Activated CD4-positive, alpha-beta T cell treated with anti-CD3 and anti-CD28 coated beads for 4 hours (primary cell): ENCODE results near the gene TMEM239.
A peak's percentile ranks its signal among the peaks of the same experiment; 100 is the strongest.
"Not testable (repeated sequence)": the region's sequence is repeated elsewhere in the genome, so short reads cannot be mapped to it uniquely, and the experiment has no call there.

Source experiments
- DNase-seq, 2 donors: peaks; one replicate each; pipeline ENCODE4 v3.0.0-alpha.2; 2020

Gene TMEM239

GRCh38 chr20:2820896-2821869 is 5.0 kb downstream of the TMEM239 start:
- DNase-seq, result no peak

GRCh38 chr20:2822073-2822472 is 5.9 kb downstream of the TMEM239 start:
- peak in 1 of 2 donors; percentile 28 for DNase-seq

GRCh38 chr20:2825761-2826160 is 9.6 kb downstream of the TMEM239 start:
- DNase-seq, result no peak

GRCh38 chr20:2826655-2827054 is 10.5 kb downstream of the TMEM239 start:
- no peak for DNase-seq

- no peak for DNase-seq
Observed at GRCh38 chr20:2829376-2829775, 13.2 kb downstream of the TMEM239 start.

DNA sequence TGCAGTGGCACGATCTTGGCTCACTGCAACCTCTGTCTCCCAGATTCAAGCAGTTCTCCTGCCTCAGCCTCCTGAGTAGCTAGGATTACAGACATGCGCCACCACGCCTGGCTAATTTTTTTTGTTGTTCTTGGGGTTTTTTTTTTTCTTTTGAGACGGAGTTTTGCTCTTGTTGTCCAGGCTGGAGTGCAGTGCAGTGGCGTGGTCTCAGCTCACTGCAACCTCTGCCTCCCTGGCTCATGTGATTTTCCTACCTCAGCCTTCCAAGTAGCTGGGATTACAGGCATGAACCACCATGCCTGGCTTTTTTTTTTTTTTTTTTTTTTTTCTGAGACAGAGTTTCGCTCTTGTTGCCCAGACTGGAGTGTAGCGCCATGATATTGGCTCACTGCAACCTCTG is 15.0 kb downstream of the TMEM239 start:
- not testable (repeated sequence) for DNase-seq

- no peak for DNase-seq
Observed at GRCh38 chr20:2833761-2834160, 17.6 kb downstream of the TMEM239 start.

- DNase-seq, result no peak
Observed at GRCh38 chr20:2834401-2835110, 18.4 kb downstream of the TMEM239 start.

- no peak for DNase-seq
Observed at GRCh38 chr20:2835331-2835796, 19.2 kb downstream of the TMEM239 start.

DNA sequence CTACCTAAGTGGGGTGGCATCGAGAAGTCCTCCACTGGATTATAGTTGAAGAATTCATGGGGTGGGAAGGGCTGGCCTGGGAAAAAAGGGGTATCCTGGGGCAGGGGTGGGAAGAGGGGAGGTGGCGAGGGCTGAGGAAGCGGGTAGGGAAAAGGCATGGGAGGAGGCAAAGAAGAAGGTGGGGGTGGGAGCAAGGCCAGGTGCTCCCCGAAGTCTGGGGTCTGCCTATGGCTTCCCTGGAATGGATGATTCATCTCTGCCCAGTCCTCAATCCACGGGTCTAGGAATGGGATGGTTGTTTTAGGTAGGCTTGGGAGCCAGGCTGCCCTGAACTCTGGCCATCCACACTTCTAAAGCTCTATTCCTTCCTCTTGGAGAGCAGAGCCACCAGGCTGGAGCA is 19.9 kb downstream of the TMEM239 start:
- no peak for DNase-seq

- DNase-seq, result no peak
Observed at GRCh38 chr20:2837221-2837960, 21.2 kb downstream of the TMEM239 start.

- DNase-seq, result no peak
Observed at GRCh38 chr20:2838170-2838797, 22.1 kb downstream of the TMEM239 start.

DNA sequence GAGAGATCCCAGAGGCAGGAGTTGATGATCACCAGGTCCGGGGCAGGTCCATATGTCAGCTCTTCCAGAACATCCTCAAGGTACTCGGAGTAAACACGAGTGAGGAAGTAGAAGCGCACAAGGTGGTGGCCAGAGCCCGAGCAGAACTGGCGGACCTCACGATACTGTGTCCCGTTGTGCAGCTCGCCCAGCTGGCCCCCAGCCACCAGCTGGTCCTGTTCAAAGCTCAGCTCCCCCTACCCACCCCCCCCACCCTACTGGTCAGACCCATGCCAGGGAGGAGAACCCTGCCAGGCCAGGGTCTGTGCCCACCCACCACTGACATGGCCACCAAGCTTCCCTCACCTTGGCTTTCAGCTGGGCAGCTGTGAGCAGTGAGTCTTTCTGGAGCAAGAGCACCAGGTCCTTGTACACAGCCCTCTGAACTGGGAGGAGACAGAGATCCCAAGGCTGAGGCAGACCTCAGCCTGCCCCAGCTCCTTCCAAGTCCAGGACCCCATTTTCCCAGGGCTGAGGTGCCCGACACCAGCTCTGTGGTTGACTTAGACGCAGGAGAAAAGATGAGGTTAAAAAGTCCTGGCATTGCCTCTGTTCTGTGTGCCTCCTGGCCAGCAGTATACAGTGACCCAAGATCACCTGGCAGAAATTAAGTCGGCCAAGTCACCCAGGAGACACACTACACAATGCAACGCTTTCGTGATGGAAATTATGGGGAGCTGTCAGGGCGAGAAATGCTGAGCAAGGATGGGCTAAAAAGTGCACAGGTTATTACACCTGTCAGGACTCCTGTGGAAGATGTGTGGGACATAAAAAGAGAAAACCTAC is 22.9 kb downstream of the TMEM239 start:
- no peak for DNase-seq

GRCh38 chr20:2839732-2840137 is 23.6 kb downstream of the TMEM239 start:
- no peak for DNase-seq

DNA sequence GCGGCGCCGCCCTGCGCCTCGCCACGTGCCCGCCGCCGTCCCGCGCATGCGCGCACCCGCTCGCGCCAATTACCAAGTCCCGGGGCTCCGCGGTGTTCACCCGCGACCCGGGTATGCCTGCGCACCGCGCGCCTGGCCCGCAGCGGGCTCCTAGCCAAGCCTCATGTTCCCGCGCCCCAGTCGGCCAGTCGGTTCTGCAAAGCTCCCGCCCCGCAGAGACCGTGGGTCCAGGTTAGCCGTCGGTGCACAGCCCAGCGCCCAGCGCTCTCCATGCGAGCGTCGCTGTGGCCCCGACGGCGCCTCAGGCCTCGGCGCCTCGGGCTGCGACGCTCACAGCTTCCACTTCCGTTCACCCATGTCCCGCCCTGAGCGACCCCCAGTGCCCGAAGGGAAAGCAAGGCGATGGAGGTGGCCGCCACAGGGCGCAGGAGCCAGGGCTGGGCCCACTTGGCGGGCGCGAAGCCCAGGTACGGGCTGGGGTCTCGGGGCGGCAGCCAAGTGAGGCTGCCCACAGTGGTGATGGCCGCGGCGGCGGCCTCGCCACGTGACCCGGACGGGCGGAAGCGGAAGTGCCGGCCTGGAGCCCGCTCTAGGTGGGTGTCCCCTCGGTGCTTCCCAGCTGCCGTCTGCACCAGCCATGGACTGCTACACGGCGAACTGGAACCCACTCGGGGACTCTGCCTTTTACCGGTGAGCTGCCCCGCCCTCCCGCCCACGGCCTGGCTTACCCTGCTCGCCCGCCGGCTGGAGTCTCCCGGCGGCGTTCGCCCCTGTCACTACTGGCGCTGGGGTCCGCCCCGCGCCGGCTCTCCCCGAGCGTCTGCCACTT is 24.2 kb downstream of the TMEM239 start, which contains the start of the genes PCED1A and VPS16:
PCED1A (minus strand) TSS at position 518 of the 829 bp plus-strand sequence. CDS start 743 bp downstream, outside the sequence.
VPS16 (plus strand) TSS at position 608 of the 829 bp plus-strand sequence; CDS start at position 638, 30 bp downstream.
- peak; percentile 86 to 87 for DNase-seq

DNA sequence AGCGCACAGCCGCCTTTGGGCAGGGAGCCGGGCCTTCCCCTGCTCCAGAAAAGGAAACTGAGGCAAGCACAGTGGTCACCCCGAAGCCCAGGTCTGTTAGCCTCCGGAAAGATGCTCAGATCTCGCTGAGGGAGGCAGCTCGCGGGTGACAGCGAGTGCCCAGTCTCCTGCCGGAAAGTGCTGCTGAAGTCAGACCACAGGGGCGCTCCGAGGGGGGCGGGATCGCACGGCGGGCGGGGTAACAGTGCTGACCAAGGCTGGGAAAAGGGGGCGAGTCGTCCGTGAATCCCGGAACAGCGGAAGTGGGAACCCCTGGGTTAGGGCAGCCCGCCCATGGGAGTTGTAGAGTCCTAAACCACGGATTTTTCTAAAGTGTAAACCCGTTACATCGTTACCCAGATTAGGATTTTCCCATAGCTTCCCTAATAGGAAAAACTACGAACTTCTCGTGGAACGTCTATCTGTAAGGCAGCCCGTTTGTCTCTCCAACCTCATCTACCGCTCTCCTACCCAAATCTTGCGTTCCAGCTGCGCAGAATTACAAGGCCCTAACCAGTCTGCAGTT is 24.9 kb downstream of the TMEM239 start:
- peak; percentile 16 to 35 for DNase-seq

DNA sequence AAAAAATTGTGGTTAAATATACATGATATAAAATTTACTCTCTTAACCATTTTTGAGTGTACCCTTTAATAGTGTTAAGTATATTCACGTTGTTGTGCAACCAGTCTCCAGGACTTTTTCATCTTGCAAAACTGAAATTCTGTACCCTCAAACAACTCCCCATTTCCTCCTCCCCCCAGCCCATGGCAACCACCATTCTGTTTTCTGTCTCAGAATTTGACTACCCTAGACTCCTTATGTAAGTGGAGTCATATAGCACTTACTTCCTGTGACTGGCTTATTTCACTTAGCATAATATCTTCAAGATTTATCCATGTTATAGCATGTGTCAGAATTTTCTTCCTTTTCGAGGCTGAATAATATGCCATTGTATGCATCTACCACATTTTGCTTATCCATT is 29.4 kb downstream of the TMEM239 start:
- DNase-seq, result no peak

DNA sequence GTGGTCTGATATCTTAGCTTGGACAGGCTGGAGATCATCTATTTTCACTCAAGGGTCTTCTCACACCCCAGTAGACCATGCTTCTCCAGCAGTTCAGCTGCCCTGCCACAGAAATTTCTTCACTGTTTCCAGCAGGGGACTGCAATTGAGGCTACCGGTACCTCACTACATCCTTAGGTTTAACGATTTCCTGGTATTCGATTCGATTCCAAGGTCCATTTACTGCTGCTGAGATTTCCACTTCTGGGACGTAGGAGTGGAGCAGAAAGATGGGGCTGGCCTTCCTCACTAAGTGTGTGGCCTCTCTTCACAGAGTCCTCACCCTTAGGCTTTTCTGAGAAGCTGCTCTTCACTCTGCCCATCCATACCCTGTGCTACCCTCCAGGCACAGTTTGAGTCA is 30.5 kb downstream of the TMEM239 start:
- no peak for DNase-seq

GRCh38 chr20:2847802-2848201 is 31.6 kb downstream of the TMEM239 start:
- no peak for DNase-seq

- DNase-seq, result no peak
Observed at GRCh38 chr20:2849529-2849928, 33.4 kb downstream of the TMEM239 start.
